Stomach (tissue), 9 donors: ENCODE measurements around the gene KCNE5. TPM values are rescaled to one million over a fixed set of nuclear protein-coding genes. Genes with fewer than 3 reads are reported as not detected.

Experiments
- DNase-seq, 2 donors: peaks; one replicate each; pipeline versions ENCODE4 v3.0.0 to v3.0.0-alpha.2; 2013 to 2019
- H3K27ac ChIP-seq, 5 donors: fragments of 200-600 bp in 4 of 5; sonication (generic) in 4 of 5; one replicate each; pipeline ENCODE4 v1.5.1; 2013 to 2019; ENCODE audit warnings: mild to moderate bottlenecking in 1 of 5, moderate library complexity in 1 of 5
- H3K27me3 ChIP-seq, 3 donors: fragments of 200-600 bp; sonication (generic); one replicate each; pipeline ENCODE4 v1.5.1; 2017 to 2019; ENCODE audit warnings: mixed run types in 1 of 3
- H3K36me3 ChIP-seq, 4 donors: fragments of 200-600 bp; sonication (generic); 1 replicate in 3 of 4; 2 replicates in 1 of 4; pipeline ENCODE4 v1.5.1; 2016 to 2019
- H3K4me1 ChIP-seq, 4 donors: fragments of 200-600 bp; sonication (generic); one replicate each; pipeline ENCODE4 v1.5.1; 2016 to 2019
- H3K4me3 ChIP-seq, 4 donors: fragments of 200-600 bp; sonication (generic) in 3 of 4; one replicate each; pipeline ENCODE4 v1.5.1; 2016 to 2019; ENCODE audit warnings: mild to moderate bottlenecking in 1 of 4
- H3K9me3 ChIP-seq, 4 donors: fragments of 200-600 bp; sonication (generic); one replicate each; pipeline ENCODE4 v1.5.1; 2016 to 2019
- CTCF ChIP-seq, 7 experiments: fragments of 450-650 bp in 4 of 7; fragments of 200-600 bp in 3 of 7; sonication (generic) in 3 of 7; IDR thresholded peaks; one replicate each; pipeline ENCODE4 v1.5.1; 2016 to 2019; ENCODE audit warnings: antibody characterized with exemption in 7 of 7, control low read depth in 2 of 7, mild to moderate bottlenecking in 1 of 7
- EP300 ChIP-seq: sonication (generic); formaldehyde crosslinking; IDR thresholded peaks from one replicate; pipeline ENCODE4 v1.6.1; 2017; ENCODE audit warnings: antibody characterized with exemption
- POLR2A ChIP-seq, 4 donors: fragments of 450-650 bp; IDR thresholded peaks; one replicate each; pipeline ENCODE4 v1.6.1; 2016; ENCODE audit warnings: antibody characterized with exemption in 4 of 4, control low read depth in 2 of 4, mild to moderate bottlenecking in 1 of 4, moderate library complexity in 1 of 4
- POLR2AphosphoS5 ChIP-seq, 3 donors: sonication (generic); formaldehyde crosslinking; IDR thresholded peaks; one replicate each; pipeline ENCODE4 v1.6.1; 2016; ENCODE audit warnings: antibody characterized with exemption in 3 of 3
- WGBS, 5 donors: extraction: QIAGEN DNeasy Blood & Tissue Kit in 3 of 5; methylation state at CpG; one replicate each; pipeline versions ENCODE4 v1.1.5 to v1.1.7; 2013 to 2018; 5-methylcytosine and 5-hydroxymethylcytosine counted together
- intact Hi-C: fragments of 100-400 bp; cut with DNase I; formaldehyde crosslinking; loops from one replicate; pipeline ENCODE4 v1.15.1; 2023; ENCODE audit warnings: low total_unique reads
- polyA plus RNA-seq, 3 donors: library from polyadenylated mRNA; stranded (reverse); fragments of 200-250 nt; gene quantifications; one replicate each; pipeline ENCODE4 v1.2.3, GENCODE V29; 2013
- total RNA-seq, 5 donors: library from RNA; depleted of rRNA; stranded (reverse); fragments of >200 nt; gene quantifications; one replicate each; pipeline versions ENCODE4 v1.1.0 to v1.2.3, GENCODE V29; 2014 to 2016
- donor health status: healthy with polysubstance abuse.
- donor health status: Bipolar disorder and iron deficiency.
- donor health status: healthy.

Gene KCNE5
- total and polyA plus RNA-seq, 8 donors: 0.37 TPM; not detected in 7

GRCh38 chrX:109601486-109601885 lies 23.5 kb downstream of the KCNE5 start:
- H3K4me3 ChIP-seq: no peak overlapping the region
- TF ChIP-seq EP300: no peak
- no peak for TF ChIP-seq CTCF (IDR thresholded peaks at IDR 0.05)
- no peak for TF ChIP-seq POLR2AphosphoS5 (IDR thresholded peaks at IDR 0.05)
- TF ChIP-seq POLR2A (IDR thresholded peaks at IDR 0.05): no peak
- H3K27me3 ChIP-seq: peaks cover 0 to 14% (median 0%) of the 10 kb centered on the region in 3 donors
- intact Hi-C loops: no loop called here
- H3K4me1 ChIP-seq: no peaks in the 10 kb centered on the region
- no peaks in the 10 kb centered on the region for H3K36me3 ChIP-seq
- peaks cover 0 to 9% (median 0%) of the 10 kb centered on the region in 4 donors for H3K9me3 ChIP-seq
- no peak overlapping the region for H3K27ac ChIP-seq
- DNase-seq: no peak
- WGBS, 5 donors: 49 to 73% (median 67%) methylated on average over 5 of the region's 5 CpGs

- TF ChIP-seq EP300 (no peak), POLR2AphosphoS5 (IDR thresholded peaks at IDR 0.05) (no peak), CTCF (IDR thresholded peaks at IDR 0.05) (no peak)
These were observed 24.7 kb downstream of the KCNE5 start for GRCh38 chrX:109600237-109600651.

GRCh38 chrX:109596015-109596414 lies 29.0 kb downstream of the KCNE5 start:
- TF ChIP-seq POLR2AphosphoS5 (IDR thresholded peaks at IDR 0.05): no peak
- TF ChIP-seq POLR2A (IDR thresholded peaks at IDR 0.05): no peak
- no peak for TF ChIP-seq CTCF (IDR thresholded peaks at IDR 0.05)
- no peak for TF ChIP-seq EP300

More at GRCh38 chrX:109600237-109600651, 24.7 kb downstream of the KCNE5 start:
- WGBS, 5 donors: 26 to 49% (median 40%) methylated on average over 11 to 16 of the region's 16 CpGs
- no peak overlapping the region for H3K4me3 ChIP-seq
- peaks cover 0 to 14% (median 0%) of the 10 kb centered on the region in 3 donors for H3K27me3 ChIP-seq
- intact Hi-C loops: no loop called here
- DNase-seq: peak in 1 of 2 donors; percentile 44
- H3K4me1 ChIP-seq: no peaks in the 10 kb centered on the region
- no peak overlapping the region for H3K27ac ChIP-seq
- H3K36me3 ChIP-seq: no peaks in the 10 kb centered on the region
- H3K9me3 ChIP-seq: no peaks in the 10 kb centered on the region

GRCh38 chrX:109590176-109590575 lies 34.8 kb downstream of the KCNE5 start:
- intact Hi-C loops: no loop called here
- Histone ChIP-seq H3K27me3 (peaks cover 0 to 4% (median 0%) of the 10 kb centered on the region in 3 donors), H3K4me3 (no peak overlapping the region), H3K27ac (no peak overlapping the region), H3K9me3 (no peaks in the 10 kb centered on the region), H3K4me1 (no peaks in the 10 kb centered on the region), H3K36me3 (no peaks in the 10 kb centered on the region)
- no peak for TF ChIP-seq POLR2AphosphoS5 (IDR thresholded peaks at IDR 0.05)
- TF ChIP-seq POLR2A (IDR thresholded peaks at IDR 0.05): no peak
- TF ChIP-seq EP300: no peak
- no peak for TF ChIP-seq CTCF (IDR thresholded peaks at IDR 0.05)
- peak in 1 of 2 donors; percentile 8 for DNase-seq
- 66 to 76% (median 71%) methylated on average over 3 to 4 of the region's 4 CpGs for WGBS, 5 donors

More at GRCh38 chrX:109596015-109596414, 29.0 kb downstream of the KCNE5 start:
- Histone ChIP-seq H3K27me3 (peaks cover 0 to 4% (median 0%) of the 10 kb centered on the region in 3 donors), H3K36me3 (no peaks in the 10 kb centered on the region), H3K27ac (no peak overlapping the region), H3K9me3 (no peaks in the 10 kb centered on the region), H3K4me3 (no peak overlapping the region), H3K4me1 (no peaks in the 10 kb centered on the region)
- intact Hi-C loops: no loop called here
- DNase-seq: no peak
- 70 to 90% (median 78%) methylated on average over 3 of the region's 3 CpGs for WGBS, 5 donors
